ENCODE data around the gene BRD7. TPM values are rescaled to one million over a fixed set of nuclear protein-coding genes. Genes with fewer than 3 reads are reported as not detected.

The BRD7 gene
- total RNA-seq, 1 experiment from 2014 or later, result 56.3 TPM

GRCh38 chr16:50289950-50290764 lies 78.6 kb downstream of the BRD7 start:
- no peak for DNase-seq (ENCODE audit: low read depth)

DNA sequence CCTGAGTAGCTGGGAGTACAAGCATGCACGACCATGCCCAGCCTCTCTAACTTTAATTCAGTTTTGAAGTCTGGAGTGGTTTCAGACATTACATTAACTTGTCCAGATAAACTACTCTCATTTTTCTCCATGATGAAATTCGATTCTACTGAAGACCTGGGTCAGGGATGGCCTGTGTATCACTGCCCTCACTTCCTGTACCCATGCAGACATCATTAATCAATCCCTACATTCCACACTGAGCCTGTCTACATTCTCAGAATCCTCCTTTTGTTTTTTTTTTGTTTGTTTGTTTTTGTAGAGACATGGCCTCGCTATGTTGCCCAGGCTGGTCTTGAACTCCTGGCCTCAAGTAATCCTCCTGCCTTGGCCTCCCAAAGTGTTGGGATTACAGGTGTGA lies 79.9 kb downstream of the BRD7 start:
- no peak for DNase-seq (ENCODE audit: low read depth)

DNA sequence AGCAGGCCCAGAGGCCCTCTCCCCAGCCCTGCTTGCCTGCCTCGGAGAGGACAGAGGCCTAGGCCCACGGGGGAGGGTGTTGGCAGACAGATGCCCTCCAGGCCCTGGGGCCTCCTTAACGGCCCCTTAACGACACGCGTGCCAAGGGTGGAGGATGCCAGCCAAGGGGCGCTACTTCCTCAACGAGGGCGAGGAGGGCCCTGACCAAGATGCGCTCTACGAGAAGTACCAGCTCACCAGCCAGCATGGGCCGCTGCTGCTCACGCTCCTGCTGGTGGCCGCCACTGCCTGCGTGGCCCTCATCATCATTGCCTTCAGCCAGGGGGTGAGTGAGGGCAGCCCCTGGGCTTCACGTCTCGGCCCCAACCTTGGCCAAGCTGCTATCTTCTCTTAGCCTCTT lies 80.8 kb downstream of the BRD7 start:
- DNase-seq (ENCODE audit: low read depth), result no peak

- DNase-seq (ENCODE audit: low read depth), result no peak
These were observed 82.1 kb downstream of the BRD7 start for GRCh38 chr16:50286681-50287080.

DNA sequence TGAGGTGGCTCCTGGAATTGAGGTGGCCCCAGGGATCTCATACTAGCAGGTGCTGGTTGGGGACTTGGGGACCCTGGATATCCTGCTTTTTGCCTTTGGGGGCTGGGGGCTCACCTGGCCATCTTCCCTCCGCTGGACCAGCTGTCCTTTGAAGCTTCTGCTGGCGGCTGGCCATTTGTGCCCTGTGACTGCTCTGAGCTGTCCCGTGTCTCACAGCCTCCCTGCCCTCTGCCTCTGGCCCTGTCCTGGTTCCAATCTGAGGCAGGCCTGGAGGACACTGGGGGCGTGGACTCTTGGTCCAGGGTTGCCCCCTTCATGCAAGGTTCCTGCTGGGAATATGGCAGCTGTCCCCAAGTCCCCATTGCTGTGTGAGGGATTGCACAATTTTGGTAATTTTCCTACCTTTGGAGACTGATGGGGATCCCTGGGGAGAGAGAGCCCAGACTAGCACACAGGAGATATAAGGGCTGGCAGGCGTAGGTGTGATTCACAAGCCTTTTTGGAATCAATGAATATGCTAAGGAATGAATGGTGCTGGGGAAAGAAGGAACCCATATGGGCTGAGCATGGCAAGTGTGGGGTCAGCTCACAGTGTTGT lies 83.3 kb downstream of the BRD7 start:
- DNase-seq (ENCODE audit: low read depth), result no peak

- DNase-seq (ENCODE audit: low read depth), result no peak
These were observed 84.5 kb downstream of the BRD7 start for GRCh38 chr16:50284131-50284911.

- no peak for DNase-seq (ENCODE audit: low read depth)
These were observed 85.7 kb downstream of the BRD7 start for GRCh38 chr16:50282955-50283631.

- DNase-seq (ENCODE audit: low read depth), result no peak
These were observed 86.7 kb downstream of the BRD7 start for GRCh38 chr16:50282010-50282538.

- no peak for DNase-seq (ENCODE audit: low read depth)
These were observed 87.3 kb downstream of the BRD7 start for GRCh38 chr16:50281391-50282009.

DNA sequence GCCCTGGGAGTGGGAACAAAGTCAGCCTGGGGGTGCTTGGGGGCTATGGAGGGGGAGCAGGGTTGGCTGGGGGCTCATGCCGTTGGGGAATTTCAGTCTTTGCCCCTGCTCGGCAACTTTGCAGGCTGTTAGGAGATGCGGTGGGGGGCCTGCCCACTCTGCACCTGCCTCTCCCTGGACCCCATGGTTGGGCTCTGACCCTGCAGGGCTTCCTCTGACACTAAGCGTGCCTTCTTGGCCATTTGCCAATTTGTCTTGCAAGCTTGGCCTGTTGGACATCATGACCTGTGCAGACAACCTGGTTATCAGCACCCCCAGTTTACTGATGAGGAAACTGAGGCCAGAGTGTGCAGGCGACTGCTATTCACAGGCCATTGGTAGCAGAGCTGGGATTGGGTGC lies 87.9 kb downstream of the BRD7 start:
- DNase-seq (ENCODE audit: low read depth), result no peak

- no peak for DNase-seq (ENCODE audit: low read depth)
These were observed 89.3 kb downstream of the BRD7 start for GRCh38 chr16:50279504-50279865.

- no peak for DNase-seq (ENCODE audit: low read depth)
These were observed 90.5 kb downstream of the BRD7 start for GRCh38 chr16:50278251-50278650.

- peak; percentile 32 for DNase-seq (ENCODE audit: low read depth)
These were observed 91.8 kb downstream of the BRD7 start for GRCh38 chr16:50276801-50277555.

DNA sequence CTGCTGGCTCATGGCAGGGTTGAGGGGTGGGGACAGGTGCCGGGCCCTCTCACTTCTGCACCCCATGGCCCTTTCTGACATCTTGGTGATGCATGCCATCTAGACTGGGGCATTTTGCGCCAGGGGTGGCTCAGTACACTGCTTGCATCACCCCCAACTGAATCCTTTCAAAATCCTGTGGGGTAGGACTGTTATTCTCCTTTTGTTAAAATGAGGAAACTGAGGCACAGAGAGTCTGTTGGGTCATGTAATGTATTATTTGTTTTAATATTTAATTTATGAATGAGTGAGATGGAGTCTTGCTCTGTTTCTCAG lies 92.5 kb downstream of the BRD7 start:
- no peak for DNase-seq (ENCODE audit: low read depth)

GRCh38 chr16:50275428-50276325 lies 93.1 kb downstream of the BRD7 start:
- no peak for DNase-seq (ENCODE audit: low read depth)

DNA sequence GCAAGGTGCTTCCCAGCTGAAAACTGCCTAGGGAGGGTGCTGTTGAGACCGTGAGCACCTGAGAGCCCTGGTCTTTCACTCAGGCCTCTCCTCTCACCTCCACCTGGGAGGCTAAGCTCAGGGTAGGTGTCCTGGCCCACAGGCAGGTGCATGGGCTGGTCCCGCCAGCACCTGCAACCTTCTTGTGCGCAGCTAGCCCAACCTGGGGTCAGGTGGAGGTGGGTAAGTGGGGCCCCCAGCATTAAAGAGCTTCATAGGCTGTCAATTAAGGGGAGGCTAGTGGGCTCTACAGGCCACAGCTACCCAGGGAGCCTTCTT lies 93.7 kb downstream of the BRD7 start:
- no peak for DNase-seq (ENCODE audit: low read depth)

DNA sequence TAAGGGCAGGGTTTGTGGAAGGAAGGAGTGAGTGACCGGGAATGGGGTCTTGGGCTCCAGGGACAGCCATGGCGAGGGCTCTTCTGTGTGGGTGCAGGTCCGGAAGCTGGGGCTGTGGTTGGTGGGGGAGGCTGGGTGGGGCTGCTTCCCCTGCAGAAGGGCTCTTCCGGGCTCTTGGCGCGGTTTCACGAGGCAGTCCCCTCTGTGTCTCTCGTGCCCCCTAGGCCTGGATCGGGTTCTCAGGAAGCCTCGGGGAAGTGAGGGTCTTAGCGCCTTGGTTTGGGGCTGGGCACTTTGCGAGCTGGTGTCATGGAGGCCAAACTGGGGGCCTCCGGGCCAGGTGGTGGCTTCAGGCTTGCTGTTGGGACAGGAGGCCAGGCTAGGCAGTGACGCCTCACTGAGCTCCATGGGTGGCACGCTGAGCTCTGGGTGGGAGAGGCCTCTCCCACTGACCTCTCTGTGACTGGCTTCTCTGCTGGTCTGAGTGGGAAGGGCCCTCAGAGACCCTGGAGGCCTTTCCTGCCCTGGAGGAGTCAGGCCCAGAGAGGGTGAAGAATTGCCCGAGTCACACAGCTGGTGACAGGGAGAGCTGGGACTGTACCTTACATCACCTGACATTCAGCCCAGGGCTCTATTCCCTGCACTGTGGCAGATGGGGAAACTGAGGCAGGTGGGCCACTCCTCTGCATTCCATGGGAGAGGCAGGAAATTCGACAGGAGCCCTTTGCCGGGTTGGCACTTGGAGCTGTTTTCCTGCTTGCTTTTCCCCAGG lies 94.3 kb downstream of the BRD7 start:
- DNase-seq (ENCODE audit: low read depth), result no peak

- no peak for DNase-seq (ENCODE audit: low read depth)
These were observed 94.9 kb downstream of the BRD7 start for GRCh38 chr16:50273888-50274325.

DNA sequence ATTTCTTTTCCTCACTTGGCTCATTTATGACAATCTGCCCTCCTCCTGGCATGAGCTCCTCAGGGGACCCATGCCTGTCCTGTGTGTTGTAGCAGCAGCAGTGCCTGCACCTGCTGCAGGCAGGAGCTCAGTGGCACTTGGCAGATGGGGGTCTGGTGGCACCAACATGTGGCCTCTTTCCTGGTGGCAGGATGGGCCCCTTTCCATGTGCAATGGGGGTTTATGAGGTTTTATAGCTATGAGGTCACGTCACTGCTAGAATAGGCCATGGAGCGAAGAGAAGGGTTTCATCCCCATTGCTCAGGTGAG lies 95.5 kb downstream of the BRD7 start:
- DNase-seq (ENCODE audit: low read depth), result no peak
